Right renal pelvis (tissue), 4 donors: ENCODE data around the gene SCAMP4. TPM values are rescaled to one million over a fixed set of nuclear protein-coding genes. Genes with fewer than 3 reads are reported as not detected.

Experiments used
- DNase-seq, 4 donors: peaks; one replicate each; pipeline ENCODE4 v3.0.0-alpha.2; 2013; ENCODE audit warnings: low read depth in 4 of 4, low spot score in 3 of 4, missing footprints in 1 of 4
- polyA plus RNA-seq, 4 donors: library from polyadenylated mRNA; unstranded; fragments of 120-200 nt; gene quantifications; one replicate each; pipeline ENCODE4 v1.2.1, GENCODE V29; 2013; ENCODE audit not compliant: insufficient read length in 4 of 4

The SCAMP4 gene
- polyA plus RNA-seq, 4 donors, result 58.1 to 80.5 (median 73.0) TPM

GRCh38 chr19:1911098-1911497, 5.9 kb downstream of the SCAMP4 start:
- no peak for DNase-seq

- DNase-seq, result no peak
These were observed 6.8 kb downstream of the SCAMP4 start for GRCh38 chr19:1911995-1912394.

GRCh38 chr19:1912760-1913505, 7.7 kb downstream of the SCAMP4 start:
- DNase-seq, result no peak

- DNase-seq, result no peak
These were observed 8.8 kb downstream of the SCAMP4 start for GRCh38 chr19:1913781-1914577.

GRCh38 chr19:1914826-1915341, 9.7 kb downstream of the SCAMP4 start:
- DNase-seq, result no peak

GRCh38 chr19:1917146-1917545, 11.9 kb downstream of the SCAMP4 start:
- DNase-seq, result no peak

GRCh38 chr19:1917926-1918325, 12.7 kb downstream of the SCAMP4 start:
- DNase-seq, result no peak

- no peak for DNase-seq
These were observed 13.8 kb downstream of the SCAMP4 start for GRCh38 chr19:1918975-1919374.

GRCh38 chr19:1920644-1921043, 15.4 kb downstream of the SCAMP4 start:
- no peak for DNase-seq

GRCh38 chr19:1921326-1921725, 16.1 kb downstream of the SCAMP4 start:
- no peak for DNase-seq

- DNase-seq, result no peak
These were observed 16.6 kb downstream of the SCAMP4 start for GRCh38 chr19:1921825-1922224.

- DNase-seq, result no peak
These were observed 17.6 kb downstream of the SCAMP4 start for GRCh38 chr19:1922803-1923202.

GRCh38 chr19:1923319-1923718, 18.1 kb downstream of the SCAMP4 start:
- no peak for DNase-seq

- no peak for DNase-seq
These were observed 19.2 kb downstream of the SCAMP4 start for GRCh38 chr19:1924320-1924961.

GRCh38 chr19:1925544-1925943, 20.3 kb downstream of the SCAMP4 start:
- no peak for DNase-seq

GRCh38 chr19:1929021-1929742, 24.0 kb downstream of the SCAMP4 start:
- DNase-seq, result no peak

GRCh38 chr19:1931445-1931844, 26.2 kb downstream of the SCAMP4 start:
- DNase-seq, result no peak

- DNase-seq, result no peak
These were observed 27.2 kb downstream of the SCAMP4 start for GRCh38 chr19:1932395-1932794.

- DNase-seq, result no peak
These were observed 28.0 kb downstream of the SCAMP4 start for GRCh38 chr19:1933244-1933643.

- DNase-seq, result no peak
These were observed 28.7 kb downstream of the SCAMP4 start for GRCh38 chr19:1933942-1934341.
